Measurements from ENCODE around the gene PTPMT1.
A peak's percentile ranks its signal among the peaks of the same experiment; 100 is the strongest.
"Not testable (repeated sequence)": the region's sequence is repeated elsewhere in the genome, so short reads cannot be mapped to it uniquely, and the experiment has no call there.

The PTPMT1 gene

GRCh38 chr11:47565340-47566148 lies at the start of gene PTPMT1:
Gene PTPMT1, plus strand, starts transcription at chr11:47565599. Its CDS starts 24 bp downstream, at chr11:47565623.
- no peak for DNase-seq

- no peak for DNase-seq
These were observed 49.2 kb upstream of the PTPMT1 start for GRCh38 chr11:47516155-47516554.

GRCh38 chr11:47516984-47517853 lies 48.2 kb upstream of the PTPMT1 start:
- DNase-seq: no peak

- no peak for DNase-seq
These were observed 47.0 kb upstream of the PTPMT1 start for GRCh38 chr11:47518212-47518964.

- no peak for DNase-seq
These were observed 41.7 kb upstream of the PTPMT1 start for GRCh38 chr11:47523490-47524225.

GRCh38 chr11:47524291-47524874 lies 41.0 kb upstream of the PTPMT1 start:
- no peak for DNase-seq

GRCh38 chr11:47526032-47526431 lies 39.4 kb upstream of the PTPMT1 start:
- DNase-seq: not testable (repeated sequence)

- DNase-seq: no peak
These were observed 38.2 kb upstream of the PTPMT1 start for GRCh38 chr11:47527186-47527585.

GRCh38 chr11:47529951-47530350 lies 35.4 kb upstream of the PTPMT1 start:
- no peak for DNase-seq

- DNase-seq: not testable (repeated sequence)
These were observed 34.7 kb upstream of the PTPMT1 start for GRCh38 chr11:47530721-47531120.

- DNase-seq: no peak
These were observed 33.7 kb upstream of the PTPMT1 start for GRCh38 chr11:47531666-47532065.

- no peak for DNase-seq
These were observed 32.7 kb upstream of the PTPMT1 start for GRCh38 chr11:47532597-47533213.

GRCh38 chr11:47533690-47534151 lies 31.7 kb upstream of the PTPMT1 start:
- DNase-seq: no peak

GRCh38 chr11:47534704-47535251 lies 30.6 kb upstream of the PTPMT1 start:
- no peak for DNase-seq

GRCh38 chr11:47536915-47537314 lies 28.5 kb upstream of the PTPMT1 start:
- DNase-seq: no peak

- DNase-seq: peak; percentile 59
These were observed 26.4 kb upstream of the PTPMT1 start for GRCh38 chr11:47538741-47539565.

GRCh38 chr11:47539681-47540039 lies 25.7 kb upstream of the PTPMT1 start:
- DNase-seq: no peak

GRCh38 chr11:47541070-47541469 lies 24.3 kb upstream of the PTPMT1 start:
- no peak for DNase-seq

GRCh38 chr11:47545298-47545697 lies 20.1 kb upstream of the PTPMT1 start:
- DNase-seq: no peak

- DNase-seq: not testable (repeated sequence)
These were observed 19.1 kb upstream of the PTPMT1 start for GRCh38 chr11:47546274-47546673.

All from DMS153 (cell line).